NCI-H345 (cell line): ENCODE results near the gene RCN2.
"Not testable (repeated sequence)": the region's sequence is repeated elsewhere in the genome, so short reads cannot be mapped to it uniquely, and the experiment has no call there.

Experiments
- DNase-seq: peaks from one replicate; lab custom pipeline; 2025; lab: John Stamatoyannopoulos, UW

RCN2 gene, protein sequence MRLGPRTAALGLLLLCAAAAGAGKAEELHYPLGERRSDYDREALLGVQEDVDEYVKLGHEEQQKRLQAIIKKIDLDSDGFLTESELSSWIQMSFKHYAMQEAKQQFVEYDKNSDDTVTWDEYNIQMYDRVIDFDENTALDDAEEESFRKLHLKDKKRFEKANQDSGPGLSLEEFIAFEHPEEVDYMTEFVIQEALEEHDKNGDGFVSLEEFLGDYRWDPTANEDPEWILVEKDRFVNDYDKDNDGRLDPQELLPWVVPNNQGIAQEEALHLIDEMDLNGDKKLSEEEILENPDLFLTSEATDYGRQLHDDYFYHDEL

DNA sequence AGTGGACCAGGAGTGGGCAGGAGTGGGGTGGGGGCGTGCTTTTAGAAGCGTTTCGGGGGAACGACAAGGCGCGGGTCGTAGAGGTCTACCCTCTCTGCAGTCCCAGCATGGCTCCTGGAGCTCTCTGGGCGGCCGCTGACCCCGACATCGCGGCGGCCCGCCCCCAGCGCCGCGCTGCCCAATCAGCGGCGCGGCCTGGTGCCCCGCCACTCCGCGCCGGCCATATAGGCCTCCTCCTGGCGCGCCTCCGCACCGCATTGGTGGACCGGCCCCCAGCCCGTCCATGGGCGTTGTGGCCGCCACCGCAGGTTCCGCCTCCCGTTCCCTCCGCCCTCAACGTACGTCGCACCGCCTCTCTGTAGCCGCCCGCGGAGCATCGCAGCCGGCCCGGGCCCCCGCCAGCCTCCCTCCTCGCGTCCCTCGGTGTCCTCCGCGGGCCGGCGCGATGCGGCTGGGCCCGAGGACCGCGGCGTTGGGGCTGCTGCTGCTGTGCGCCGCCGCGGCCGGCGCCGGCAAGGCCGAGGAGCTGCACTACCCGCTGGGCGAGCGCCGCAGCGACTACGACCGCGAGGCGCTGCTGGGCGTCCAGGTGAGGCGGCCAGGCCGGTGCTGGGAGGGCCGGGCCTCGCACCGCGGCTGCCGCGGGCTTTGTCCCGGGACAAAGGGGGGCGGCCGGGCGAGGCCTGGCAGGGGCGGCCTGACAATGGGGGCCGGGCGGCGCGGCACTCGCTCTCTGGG, at the start of gene RCN2:
Gene RCN2, plus strand, starts transcription at position 353 of the 738 bp plus-strand sequence. Its CDS starts 93 bp downstream, at position 446.
- peak; percentile 92 for DNase-seq

DNA sequence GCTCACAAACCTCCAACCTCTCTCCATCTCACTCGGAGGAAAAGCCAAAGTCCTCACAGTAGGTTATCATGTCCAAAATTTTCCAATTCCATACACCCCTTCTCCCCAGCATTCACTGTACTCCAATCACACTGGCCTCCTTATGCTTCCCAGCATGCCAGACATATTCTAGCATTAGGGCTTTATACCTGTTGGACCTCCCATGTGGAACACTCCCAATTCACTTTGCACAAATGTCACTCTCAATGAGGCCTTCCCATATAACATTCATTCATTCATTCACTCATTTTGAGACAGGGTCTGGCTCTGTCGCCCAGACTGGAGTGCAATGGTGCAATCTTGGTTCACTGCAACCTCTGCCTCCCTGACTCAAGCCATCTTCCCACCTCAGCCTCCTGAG, 46.3 kb upstream of the RCN2 start:
- no peak for DNase-seq

DNA sequence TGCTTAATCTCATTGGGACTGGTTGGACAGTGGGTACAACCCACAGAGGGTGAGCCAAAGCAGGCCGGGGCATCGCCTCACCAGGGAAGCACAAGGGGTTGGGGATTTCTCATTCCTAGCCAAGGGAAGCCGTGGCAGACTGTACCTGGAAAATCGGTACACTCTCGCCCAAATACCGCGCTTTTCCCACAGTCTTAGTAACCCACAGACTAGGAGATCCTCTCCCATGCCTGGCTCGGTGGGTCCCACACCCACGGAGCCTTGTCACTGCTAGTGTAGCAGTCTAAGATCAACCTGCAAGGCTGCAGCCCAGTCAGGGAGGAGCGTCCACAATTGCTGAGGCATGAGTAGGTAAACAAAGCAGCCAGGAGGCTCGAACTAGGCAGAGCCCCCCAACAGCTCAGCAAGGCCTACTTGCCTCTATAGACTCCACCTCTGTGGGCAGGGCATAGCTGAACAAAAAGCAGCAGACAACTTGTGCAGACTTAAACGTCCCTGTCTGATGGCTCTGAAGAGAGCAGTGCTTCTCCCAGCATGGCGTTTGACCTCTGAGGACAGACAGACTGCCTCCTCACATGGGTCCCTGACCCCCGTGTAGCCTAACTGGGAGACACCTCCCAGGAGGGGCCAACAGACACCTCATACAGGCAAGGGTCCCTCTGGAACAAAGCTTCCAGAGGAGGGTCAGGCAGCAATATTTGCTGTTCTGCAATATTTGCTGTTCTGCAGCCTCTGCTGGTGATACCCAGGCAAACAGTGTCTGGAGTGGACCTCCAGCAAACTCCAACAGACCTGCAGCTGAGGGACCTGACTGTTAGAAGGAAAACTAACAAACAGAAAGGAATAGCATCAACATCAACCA, 44.0 kb upstream of the RCN2 start:
- DNase-seq = not testable (repeated sequence)

DNA sequence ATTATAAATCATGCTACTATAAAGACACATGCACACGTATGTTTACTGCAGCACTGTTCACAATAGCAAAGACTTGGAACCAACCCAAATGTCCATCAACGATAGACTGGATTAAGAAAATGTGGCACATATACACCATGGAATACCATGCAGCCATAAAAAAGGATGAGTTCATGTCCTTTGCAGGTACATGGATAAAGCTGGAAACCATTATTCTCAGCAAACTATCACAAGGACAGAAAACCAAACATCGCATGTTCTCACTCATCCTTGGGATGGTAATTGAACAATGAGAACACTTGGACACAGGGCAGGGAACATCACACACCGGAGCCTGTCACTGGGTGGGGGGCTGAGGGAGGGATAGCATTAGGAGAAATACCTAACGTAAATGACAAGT, 38.7 kb upstream of the RCN2 start:
- DNase-seq = not testable (repeated sequence)

- no peak for DNase-seq
Observed at GRCh38 chr15:76894174-76894573, 37.4 kb upstream of the RCN2 start.

GRCh38 chr15:76898102-76898501, 33.4 kb upstream of the RCN2 start:
- DNase-seq = no peak

DNA sequence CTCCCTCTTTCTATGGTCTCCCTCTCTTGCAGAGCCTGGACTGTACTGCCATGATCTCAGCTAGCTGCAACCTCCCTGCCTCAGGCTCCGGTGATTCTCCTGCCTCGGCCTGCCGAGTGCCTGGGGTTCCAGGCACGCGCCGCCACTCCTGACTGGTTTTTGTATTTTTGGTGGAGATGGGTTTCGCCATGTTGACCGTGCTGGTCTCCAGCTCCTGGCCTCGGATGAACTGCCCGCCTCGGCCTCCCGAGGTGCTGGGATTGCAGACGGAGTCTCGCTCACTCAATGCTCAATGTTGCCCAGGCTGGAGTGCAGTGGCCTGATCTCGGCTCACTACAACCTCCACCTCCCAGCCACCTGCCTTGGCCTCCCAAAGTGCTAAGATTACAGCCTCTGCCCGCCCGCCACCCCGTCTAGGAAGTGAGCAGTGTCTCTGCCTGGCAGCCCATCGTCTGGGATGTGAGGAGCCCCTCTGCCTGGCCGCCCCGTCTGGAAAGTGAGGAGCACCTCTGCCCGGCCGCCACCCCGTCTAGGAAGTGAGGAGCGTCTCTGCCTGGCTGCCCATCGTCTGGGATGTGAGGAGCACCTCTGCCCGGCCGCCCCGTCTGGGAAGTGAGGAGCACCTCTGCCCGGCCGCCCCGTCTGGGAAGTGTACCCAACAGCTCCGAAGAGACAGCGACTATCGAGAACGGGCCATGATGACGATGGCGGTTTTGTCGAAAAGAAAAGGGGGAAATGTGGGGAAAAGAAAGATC, 32.2 kb upstream of the RCN2 start:
- DNase-seq = not testable (repeated sequence)

DNA sequence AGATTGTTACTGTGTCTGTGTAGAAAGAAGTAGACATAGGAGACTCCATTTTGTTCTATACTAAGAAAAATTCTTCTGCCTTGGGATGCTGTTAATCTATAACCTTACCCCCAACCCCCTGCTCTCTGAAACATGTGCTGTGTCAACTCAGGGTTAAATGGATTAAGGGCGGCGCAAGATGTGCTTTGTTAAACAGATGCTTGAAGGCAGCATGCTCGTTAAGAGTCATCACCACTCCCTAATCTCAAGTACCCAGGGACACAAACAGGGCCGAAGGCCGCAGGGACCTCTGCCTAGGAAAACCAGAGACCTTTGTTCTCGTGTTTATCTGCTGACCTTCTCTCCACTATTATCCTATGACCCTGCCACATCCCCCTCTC, 31.6 kb upstream of the RCN2 start:
- DNase-seq = not testable (repeated sequence)

DNA sequence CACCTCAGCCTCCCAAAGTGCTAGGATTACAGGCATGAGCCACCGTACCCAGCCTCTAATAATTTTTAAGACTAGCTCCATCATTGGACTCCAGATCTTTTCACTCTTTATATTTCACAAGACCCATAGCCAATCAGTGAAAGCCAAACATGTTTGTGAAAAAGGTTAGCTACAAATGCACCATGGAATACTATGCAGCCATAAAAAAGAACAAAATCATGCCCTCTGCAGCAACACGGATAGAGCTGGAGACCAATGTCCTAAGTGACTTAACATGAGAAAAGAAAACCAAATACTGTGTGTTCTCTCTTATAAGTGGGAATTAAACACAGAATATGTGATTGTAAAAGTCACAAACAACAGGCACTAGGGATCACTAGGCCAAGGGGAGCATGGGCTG, 29.6 kb upstream of the RCN2 start:
- DNase-seq = no peak

- DNase-seq = peak; percentile 1
Observed at GRCh38 chr15:76903251-76903681, 28.3 kb upstream of the RCN2 start.

GRCh38 chr15:76904461-76905012, 27.0 kb upstream of the RCN2 start:
- peak; percentile 33 for DNase-seq

- DNase-seq = peak; percentile 90
Observed at GRCh38 chr15:76905013-76905839, 26.3 kb upstream of the RCN2 start, which contains the start of gene SCAPER. TSS of gene SCAPER (minus strand) at chr15:76905340. CDS start at chr15:76883817, 21,523 bp downstream.

GRCh38 chr15:76905855-76906254, 25.7 kb upstream of the RCN2 start:
- no peak for DNase-seq

DNA sequence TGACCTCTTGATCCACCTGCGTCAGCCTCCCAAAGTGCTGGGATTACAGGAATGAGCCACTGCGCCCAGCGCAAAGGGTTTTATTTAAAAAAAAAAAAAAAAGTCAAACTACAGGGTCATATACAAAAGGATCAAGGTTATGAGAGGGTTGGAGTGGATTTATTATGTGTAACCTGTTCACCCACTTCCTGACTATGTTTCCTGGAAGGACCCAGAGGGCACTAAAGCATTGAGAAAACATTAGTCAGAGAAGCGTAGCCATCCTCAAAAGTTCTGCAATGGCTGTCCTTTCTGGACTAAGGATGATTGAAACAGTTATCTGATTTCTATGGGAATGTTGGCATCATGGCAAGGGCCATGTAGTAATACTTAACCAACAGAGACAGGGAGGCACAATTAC, 19.1 kb upstream of the RCN2 start:
- DNase-seq = no peak

- no peak for DNase-seq
Observed at GRCh38 chr15:76913737-76914136, 17.8 kb upstream of the RCN2 start.

- no peak for DNase-seq
Observed at GRCh38 chr15:76916369-76916768, 15.2 kb upstream of the RCN2 start.

DNA sequence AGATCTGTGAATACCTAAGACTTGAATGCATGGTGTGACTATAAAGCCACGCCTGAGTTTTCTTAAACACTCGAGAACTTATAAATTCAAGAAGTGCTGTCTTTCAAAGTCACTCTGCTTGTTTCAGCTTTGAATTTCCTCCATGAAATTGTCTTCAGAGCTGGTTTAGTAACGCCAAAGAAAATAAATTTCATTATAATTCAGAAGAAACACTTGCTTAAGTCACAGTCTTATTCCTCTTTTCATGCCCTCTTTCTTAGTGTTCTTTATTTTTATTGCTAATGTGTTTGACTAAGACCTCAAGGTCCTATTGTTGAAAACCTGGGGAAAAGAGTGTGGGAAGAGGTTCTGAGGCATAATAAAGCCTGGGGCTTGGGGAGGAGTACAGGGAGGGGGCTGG, 3.3 kb upstream of the RCN2 start:
- no peak for DNase-seq

DNA sequence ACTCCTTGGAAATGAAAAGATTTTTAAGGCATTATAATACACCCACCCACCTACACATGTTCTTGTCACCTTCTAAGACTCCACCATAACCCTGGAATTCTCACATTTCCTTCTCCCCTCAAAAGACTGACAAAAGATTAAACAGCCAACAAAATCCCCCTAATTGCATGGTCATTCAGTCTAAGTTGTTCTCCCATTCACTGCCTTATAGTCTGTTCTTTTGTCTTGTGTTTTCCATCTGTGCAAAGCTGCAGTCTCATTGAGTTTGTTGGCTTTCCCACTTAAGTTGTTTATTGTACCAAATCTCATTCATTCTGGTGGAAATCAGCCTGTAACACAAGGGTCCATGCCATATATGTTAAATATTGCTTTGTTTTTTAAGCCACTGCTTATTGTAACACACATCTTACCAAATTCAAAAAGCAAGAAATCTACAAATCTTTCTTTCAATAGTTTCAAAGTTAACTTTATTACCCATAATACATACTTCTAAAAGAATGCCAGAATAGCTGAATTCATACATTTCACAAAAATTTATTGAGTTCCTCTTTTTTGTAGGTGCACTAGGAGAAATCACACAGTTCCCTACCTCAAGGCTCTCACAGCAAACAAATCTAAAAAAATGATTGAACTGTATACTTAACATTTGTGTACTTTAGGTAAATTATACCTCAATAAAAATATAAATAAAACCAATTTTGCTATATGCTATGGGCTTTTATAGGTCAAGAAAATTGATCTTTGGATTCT, 2.4 kb upstream of the RCN2 start:
- DNase-seq = no peak

DNA sequence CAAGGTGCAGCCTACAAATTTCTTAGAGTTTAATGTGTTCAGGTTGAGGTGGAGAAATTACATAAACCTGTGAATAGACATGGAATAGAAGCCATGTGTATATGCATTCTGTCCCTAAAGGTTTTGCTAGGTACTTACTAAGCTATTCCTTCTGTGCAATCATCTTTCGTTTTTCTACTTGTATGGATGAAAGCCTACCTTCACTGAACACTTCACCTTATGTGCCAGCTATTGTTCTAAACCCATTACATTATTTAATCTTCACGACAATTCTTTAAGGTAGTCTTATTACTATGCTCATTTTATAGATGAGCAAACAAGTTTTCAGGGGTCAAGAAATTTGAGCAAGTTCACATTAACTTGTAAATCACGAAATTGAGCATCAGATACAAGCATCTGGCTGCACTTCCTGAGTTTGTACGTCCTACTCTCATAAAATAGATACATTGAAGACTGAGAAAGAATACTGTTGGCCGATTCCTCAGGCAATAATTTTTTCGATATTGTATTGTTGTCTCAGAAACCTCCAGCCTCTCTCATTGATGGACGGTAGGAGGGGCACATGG, 635 bp upstream of the RCN2 start:
- no peak for DNase-seq
